NCI-H2107 treated with DMSO at 0.1 percent for 48 hours (cell line): ENCODE data around the gene ARHGAP8.

Experiments
- DNase-seq: peaks from one replicate; lab custom pipeline; 2025; ENCODE audit not compliant: unreplicated experiment; lab: John Stamatoyannopoulos, UW

Gene ARHGAP8

DNA sequence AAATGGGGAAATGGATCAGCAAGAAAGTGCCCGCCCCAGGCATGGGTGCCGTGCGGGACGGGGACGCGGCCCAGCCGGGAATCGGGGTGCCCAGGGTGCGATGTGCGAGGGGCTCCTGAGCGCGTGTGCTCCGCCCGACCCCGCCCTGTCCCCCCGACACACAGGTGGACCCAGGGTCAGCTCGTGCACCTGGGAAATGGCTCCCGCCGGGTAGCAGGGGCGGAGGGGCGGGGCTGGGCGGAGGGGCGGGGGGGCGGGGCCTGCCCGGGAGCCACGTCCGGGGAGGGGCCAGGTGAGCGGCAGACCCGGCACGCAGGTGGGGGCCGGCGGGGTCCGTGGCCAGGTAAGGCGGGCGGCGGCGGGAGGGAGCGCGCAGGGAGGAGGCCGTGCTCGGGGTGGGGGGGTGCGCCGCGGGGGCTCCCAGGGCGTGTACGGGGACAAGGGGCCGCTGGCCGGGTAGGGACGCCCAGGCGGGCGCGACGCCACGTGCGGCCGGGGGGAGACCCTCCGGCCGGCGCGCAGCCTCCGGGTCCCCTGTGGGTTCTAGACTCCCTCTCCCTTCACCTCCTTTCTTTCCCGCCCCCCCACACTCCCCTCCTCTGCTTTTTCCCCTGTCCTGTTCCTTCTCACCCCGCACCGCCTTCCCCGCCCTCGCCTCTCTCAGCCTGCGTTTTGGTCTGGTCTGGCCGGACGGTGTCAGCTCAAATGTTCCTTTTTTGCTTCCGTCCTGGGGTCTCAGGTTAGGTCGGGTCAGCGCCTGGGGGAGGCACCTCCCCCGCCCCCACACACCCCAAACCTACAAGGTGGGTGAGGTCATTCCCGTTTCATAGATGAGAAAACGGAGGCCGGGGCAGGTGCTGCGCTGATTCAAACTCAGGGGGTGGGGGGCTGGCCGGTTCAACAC is at the start of gene ARHGAP8:
ARHGAP8 (plus strand) TSS at position 291 of the 904 bp plus-strand sequence. CDS start 33,953 bp downstream, outside the sequence.
- no peak for DNase-seq

GRCh38 chr22:44703255-44703870 is 49.0 kb upstream of the ARHGAP8 start:
- DNase-seq = no peak

DNA sequence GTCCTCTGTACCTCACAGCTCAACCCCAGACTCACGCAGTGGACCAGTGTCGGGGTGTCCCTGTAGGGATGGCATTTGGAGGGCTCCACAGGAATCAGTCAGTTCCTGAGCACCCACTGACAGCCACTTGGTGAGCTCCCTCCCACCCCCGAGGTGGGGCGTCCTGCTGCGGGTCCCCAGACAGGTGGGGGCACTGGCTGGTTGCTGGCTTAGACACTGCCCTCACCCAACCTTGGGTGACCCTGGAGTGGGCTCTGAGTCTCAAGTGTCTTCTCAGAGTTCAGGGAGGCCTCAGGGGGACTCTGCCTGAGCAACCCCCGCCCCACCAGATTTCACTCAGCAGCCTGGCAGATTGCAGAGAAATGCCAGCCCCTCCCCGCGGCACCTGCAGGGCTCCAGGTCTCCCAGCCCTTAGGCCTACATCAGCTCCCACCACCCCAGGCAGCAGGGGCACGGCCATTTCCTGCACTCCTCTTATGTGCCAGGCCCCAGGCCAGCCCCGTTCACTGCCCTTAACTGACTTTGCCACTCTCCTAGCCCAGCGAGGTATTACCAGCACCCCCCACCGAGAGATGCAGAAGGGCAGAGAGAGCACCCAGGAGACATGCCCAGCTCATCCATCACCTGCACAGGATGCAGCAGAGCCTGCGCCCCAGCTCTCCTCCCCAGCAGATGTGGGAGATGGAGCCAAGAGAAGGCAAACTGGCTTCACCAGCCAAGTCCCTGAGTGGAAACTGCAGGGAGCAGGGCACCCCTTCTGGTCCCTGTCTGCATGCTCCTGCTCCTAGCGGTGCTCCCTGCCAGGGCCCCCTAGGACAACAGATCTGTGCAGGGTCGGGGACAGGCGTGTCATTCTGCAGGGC is 48.0 kb upstream of the ARHGAP8 start:
- DNase-seq = no peak

DNA sequence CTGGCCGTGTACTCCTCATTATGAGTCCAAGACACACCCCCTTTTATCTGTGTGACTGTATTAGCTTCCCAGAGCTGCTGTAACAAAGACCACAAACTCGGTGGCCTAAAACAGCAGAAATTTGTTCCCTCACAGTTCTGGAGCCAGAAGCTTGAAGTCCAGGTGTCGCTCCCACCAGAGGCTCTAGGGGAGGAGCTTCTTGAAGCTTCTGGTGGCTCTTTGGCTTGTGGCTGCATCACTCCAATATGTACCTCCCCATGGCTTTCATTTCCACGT is 47.4 kb upstream of the ARHGAP8 start:
- DNase-seq = no peak

- no peak for DNase-seq
Measured at GRCh38 chr22:44706488-44706887, 45.9 kb upstream of the ARHGAP8 start.

DNA sequence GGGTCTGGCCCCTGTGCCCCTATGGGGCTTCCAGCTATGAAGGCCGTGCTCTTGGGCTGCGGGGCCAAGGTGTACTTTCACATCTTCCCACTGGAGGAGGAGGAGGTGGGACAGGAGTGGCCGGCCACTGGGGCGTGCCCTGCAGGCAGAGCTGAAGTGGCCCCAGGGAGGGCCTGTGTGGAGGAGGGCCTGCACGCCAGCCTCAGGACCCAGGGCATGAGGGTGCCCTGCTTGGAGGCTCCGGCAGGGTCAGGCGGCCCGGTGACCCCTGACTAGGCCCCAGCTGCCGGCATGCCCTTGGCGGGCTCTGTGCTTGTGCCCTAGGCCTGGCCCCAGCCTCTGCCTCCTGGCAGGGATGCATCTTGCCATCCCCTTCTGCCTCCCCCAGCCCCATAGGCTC is 45.2 kb upstream of the ARHGAP8 start:
- no peak for DNase-seq

DNA sequence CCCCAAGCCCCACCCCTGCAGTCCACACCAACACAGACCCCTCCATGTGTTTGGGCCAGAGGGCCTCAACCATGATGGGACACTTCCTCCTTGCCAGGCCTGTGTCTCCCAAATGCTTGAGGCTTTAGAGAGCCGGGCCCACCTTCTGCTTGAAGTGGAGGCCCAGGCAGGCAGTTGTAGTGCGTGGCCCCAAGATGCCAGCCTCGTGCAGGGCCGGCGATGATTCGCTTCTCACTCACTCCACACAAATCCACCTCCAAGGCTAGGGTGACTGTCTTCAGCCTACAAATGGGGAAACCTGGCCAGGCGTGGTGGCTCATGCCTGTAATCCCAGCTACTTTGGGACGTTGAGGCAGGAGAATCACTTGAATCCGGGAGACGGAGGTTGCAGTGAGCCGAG is 44.6 kb upstream of the ARHGAP8 start:
- no peak for DNase-seq

DNA sequence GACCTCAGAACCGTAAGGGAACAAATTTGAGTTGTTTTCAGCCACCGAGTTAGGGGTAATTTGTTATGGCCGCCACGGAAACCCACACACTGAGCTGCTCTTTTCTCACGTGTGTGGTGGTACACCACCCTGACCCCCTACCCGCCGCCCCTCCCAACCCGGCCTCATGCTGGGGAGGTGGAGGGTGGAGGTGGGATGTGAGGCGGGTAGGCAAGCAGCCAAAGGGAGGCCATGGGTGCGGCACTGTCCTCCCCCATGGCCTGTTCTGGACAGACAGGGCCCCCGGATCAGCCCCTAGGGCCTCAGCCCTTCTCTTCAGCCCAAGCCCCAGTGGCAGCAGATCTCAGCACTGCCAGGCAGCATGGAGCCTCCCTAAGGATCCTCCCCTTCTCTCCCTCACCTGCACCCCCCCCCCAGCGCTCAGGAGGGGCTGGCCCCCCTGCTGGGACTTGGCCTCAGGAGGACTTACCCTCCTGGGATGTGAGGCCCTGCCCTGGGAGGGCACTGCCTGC is 42.4 kb upstream of the ARHGAP8 start:
- DNase-seq = no peak

DNA sequence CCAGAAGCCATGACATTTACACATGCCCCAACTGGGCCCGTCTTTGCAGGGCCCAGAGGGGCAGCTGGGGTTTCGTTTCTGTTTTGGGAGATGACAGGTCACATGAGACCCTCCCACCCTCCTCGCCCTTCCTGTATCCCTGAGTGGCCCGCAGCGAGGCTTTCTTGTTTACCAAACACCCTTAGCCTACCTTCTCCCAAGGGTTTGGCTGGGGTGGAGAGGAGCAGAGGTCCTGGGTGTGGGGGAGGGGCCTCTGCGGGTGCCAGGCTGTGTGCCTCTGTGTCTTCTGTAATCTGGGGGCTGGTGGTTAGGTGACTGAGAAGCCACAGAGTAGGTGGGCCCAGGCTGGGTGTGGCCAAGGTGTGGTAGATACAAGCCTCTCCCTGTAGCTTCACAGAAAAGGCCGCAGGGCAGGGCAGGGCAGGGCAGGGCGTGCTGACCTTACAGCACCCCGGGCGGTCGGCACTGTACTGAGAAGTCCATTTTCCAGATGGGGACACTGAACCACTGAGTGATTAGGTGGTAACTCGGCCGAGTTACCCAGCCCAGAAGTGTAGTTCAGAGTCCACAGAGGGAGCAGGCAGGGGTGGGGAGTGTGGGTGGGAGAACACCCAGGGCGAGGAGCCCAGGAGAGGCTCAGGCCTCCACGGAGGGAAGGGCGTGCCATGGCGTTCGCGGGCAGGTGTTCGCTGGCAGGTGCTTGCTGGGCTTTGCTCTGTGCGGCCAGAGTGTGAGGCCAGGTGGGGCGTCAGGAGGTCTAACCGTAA is 41.7 kb upstream of the ARHGAP8 start:
- DNase-seq = no peak

DNA sequence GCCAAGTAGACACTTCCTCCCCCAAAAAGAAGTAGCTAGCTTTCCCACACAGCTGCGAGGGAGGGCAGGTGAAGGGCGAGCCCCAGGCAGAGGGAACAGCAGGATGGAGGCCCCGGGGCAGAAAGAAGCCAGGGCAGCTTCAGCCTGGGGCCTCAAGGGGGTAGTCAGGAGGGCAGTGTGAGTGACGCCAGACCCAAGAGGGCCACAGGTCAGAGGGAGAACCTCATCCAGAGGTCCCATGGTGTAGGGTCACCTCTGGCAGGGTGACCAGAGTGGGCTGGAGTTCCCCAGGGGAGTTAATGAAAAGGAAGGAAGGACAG is 41.2 kb upstream of the ARHGAP8 start:
- DNase-seq = peak; percentile 39

DNA sequence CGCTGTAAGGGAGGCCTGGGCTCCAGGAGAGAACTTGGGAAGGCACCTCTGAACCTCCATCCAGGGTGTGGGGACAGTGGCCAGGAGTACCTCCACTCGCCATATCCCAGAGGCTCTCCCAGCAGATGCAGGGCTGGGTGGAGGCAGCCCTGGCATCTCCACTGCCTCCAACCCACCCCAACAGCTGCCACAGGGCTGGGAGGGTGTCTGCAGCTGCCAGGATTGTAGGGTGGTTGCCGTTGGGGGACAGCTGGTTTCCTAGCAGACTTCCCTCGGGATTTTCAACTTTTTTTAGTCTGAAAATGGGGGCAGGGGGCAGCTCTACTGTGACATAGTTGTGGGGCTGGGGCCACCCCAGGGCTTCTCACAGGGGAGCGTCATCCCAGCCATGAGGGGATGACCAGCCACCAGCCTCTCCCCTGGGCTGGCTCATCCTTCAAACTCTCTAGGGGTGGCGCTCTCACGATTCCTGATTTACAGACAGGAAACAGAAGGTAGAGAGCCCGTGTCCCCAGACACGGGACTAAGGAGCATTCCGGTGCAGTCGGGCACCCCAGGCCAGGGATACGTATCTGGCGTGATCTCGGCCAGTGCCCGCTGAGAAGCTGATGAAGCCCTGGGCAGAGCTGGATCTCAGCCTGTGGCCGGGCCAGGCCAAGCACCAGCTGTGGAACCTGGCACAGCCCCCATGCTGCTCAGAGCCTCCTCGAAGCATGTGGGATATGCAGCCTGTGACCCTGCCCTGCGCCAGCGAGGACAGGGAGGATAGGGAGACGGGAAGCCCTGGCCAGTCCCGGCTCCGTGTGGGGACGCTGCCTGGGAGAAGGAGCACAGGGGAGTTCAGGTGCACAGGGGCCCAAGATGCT is 40.5 kb upstream of the ARHGAP8 start:
- DNase-seq = no peak

DNA sequence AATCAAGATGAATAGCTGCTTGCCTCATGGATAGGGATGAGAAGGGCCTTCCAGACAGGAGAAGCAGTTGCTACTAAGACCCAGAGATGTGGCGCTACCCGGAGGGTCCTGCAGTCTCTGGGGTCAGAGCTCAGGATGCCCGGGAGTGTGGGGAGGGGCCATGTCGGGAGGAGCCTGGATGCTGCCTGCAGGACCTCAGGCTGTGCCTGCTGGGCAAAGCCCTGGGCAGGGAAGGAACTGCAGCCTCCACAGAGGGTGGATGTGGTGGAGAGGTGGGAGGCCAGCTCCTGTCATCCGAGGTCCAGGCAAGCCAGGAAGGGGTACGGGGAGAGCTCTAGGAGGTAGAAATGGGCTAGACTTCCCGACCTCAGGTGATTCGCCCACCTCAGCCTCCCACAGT is 39.4 kb upstream of the ARHGAP8 start:
- DNase-seq = no peak

DNA sequence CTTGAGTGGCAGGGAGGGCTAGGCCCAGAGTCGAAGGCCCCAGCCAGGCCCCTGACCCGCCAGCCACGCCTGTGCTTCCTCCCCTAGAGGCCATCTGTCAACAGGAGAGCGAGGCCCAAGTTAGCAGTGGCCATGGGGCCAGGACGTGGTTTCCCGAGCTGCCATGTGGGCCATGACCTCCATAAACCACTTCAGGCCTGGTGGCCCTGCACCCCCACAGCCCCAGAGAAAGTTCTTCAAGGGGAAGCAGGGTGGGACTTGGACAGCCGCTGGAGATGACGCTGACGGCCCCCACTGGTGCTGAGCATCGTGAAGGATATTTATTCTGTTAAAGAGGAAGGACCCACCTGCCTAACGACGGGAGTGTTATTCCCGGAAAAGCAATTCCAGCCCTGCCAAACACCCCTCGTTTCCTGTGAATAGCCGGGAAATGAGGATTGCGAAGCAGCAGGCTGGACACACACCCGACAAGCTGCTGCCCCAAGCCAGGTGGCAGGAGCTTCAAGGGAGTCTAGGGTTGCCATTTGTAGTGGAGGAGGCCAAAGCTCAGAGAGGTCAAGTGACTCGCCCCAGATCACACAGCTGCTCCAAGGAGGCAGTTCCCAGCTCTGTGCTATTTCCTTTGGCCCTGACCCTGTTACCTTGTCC is 37.5 kb upstream of the ARHGAP8 start:
- DNase-seq = no peak

GRCh38 chr22:44718418-44718817 is 34.0 kb upstream of the ARHGAP8 start:
- DNase-seq = no peak

DNA sequence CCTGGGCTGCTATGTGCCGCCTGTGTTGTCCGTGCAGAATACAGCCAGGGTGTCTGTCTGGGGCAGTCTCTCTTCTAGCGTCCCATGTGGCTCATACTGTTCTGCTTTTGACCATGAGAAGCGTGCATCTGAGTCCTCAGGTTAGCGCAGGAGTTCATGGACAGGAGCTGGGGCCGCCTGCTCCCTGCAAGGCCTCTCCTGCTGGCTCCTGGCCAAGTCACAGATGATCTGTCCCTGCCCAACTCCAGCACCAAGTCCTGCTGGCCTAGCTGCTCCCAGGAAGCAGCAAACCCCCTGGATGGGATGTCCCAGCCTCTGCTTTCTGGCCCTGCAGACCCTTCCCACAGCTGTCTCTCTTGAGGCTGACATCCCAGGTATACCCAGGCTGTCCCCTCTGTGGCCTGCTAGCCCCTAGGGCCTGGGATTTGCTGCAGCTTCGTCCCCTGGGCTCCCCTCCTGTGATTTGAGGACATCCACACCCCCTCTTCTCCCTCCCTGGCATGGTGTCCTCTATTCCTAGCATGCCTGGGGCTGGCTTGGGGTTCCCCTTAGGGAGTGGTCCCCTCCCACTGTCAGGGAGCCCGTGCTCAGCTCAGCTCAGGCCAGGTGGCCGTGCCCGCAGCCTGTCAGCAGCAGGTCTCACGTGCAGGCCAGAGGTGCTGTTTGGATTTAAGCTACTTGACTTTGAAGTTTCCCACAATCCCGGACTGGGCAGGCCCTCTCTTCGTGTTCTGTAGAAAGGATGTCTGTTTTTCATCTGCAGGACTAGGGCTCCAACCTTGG is 32.6 kb upstream of the ARHGAP8 start:
- no peak for DNase-seq

GRCh38 chr22:44721213-44721612 is 31.2 kb upstream of the ARHGAP8 start:
- DNase-seq = no peak

DNA sequence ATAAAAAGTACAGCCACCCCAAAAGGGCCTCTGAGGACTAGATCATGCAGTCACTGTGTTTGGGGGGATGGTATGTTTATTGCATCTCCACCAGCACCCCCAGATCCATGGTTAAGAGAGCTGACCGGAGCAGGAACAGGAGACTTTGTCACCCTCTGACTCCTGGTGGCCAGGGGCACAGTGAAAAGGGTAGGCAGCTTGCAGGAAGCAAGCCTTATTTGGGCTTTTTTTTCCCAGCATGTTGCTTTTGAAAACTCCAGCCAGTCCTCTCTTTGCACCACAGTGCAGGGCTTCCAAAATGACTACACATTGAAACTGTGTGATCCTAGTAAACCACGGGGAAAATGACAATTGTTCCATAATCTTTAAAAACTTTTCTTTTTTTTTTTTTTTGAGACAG is 29.8 kb upstream of the ARHGAP8 start:
- no peak for DNase-seq

DNA sequence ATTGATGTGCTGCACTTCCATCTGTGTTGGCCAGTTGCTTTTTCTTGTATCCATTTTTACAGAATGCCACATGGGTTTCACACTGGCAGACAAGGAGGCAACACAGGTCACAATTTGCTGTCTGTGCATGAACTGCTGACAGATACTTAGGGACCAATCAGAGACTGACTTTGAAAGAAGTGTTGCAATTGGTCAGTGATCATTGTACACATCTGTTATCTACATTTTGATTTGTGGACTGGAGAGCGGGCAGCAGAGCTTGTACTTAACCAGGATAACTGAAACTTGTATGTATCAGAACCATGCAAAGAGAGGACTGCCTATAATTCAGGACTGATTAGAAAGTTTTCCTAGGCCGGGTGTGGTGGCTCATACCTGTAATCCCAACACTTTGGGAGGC is 28.6 kb upstream of the ARHGAP8 start:
- no peak for DNase-seq

DNA sequence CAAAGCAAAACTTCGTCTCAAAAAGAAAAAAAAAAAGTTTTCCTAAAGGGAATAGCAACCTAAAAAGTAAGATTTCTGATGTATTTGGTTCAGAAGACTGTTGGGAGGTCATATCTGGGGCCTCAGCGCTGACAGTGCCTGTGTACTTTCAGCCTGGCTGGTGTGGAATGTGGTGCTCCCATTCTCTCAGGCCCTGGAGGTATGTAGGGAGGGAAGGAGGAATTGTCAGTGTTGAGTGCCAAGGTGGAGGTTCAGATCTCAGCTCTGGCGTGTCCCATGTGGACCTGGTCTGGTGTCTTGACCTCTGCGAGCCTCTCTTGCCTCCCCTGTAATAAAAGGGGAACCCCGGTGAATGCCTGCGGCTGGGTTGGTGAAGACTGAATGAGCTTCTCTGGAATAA is 28.0 kb upstream of the ARHGAP8 start:
- DNase-seq = no peak
